Subcutaneous adipose tissue (tissue), 4 donors: ENCODE measurements around the gene FKBP15. TPM values are rescaled to one million over a fixed set of nuclear protein-coding genes. Genes with fewer than 3 reads are reported as not detected.

Experiments
- CTCF ChIP-seq: fragments of 450-650 bp; IDR thresholded peaks from one replicate; pipeline ENCODE4 v1.5.1; 2016; ENCODE audit warnings: low read depth, mild to moderate bottlenecking, control low read depth, antibody characterized with exemption, moderate library complexity
- total RNA-seq, 4 donors: library from RNA; depleted of rRNA; stranded (reverse); fragments of >200 nt; gene quantifications; one replicate each; pipeline ENCODE4 v1.1.0, GENCODE V29; 2016

Gene FKBP15
- total RNA-seq, 4 donors from 2014 or later = 24.9 to 51.7 (median 32.0) TPM

- no peak for TF ChIP-seq CTCF
These were observed 37.2 kb upstream of the FKBP15 start for GRCh38 chr9:113258282-113258681.

- TF ChIP-seq CTCF = no peak
These were observed 36.8 kb upstream of the FKBP15 start for GRCh38 chr9:113257863-113258262.

DNA sequence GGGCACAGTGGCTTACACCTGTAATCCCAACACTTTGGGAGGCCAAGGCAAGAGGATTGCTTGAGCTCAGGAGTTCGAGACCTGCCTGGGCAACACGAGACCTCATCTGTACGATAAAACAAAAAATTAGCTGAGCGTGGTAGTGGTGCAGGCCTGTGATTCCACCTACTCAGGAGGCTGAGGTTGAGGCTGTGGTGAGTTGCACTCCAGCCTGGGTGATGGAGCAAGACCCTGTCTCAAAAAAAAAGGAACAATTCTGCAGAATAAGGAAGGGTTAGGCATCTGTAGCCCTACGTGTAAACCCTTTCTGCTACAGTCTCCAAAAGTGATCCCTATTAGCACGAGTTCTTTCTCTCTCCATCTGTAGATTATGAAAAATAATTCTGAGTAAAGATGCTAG lies 34.4 kb upstream of the FKBP15 start:
- TF ChIP-seq CTCF = no peak

GRCh38 chr9:113254991-113255390 lies 33.9 kb upstream of the FKBP15 start:
- no peak for TF ChIP-seq CTCF

GRCh38 chr9:113250807-113251206 lies 29.7 kb upstream of the FKBP15 start:
- TF ChIP-seq CTCF = no peak

- TF ChIP-seq CTCF = no peak
These were observed 26.6 kb upstream of the FKBP15 start for GRCh38 chr9:113247640-113248039.

DNA sequence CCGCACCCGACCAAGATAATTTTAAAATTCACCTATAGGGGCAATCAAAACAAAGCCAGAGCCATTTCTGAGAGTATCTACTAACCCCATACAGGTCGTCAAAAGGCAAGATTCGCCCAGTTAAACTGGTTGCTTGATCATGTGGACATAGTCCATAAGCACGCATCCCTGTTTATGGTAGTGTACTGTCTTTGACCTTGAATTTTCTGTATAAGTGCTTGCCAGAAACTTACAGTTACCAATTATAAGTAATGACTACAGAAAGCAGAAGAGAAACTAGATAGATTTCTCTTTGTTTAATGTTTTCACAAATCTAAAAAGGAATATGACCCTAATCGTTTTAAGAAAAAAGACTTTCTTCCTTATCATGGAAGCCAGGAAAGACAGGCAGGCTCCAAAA lies 25.9 kb upstream of the FKBP15 start:
- no peak for TF ChIP-seq CTCF
